WTC11 (cell line): ENCODE data around the gene ABHD12B. TPM values are rescaled to one million over a fixed set of nuclear protein-coding genes. Genes with fewer than 3 reads are reported as not detected.

ENCODE experiments used
- ATAC-seq: fragments of 200-7000 bp; cut with Tn5 transposase; 2 replicates; pipeline ENCODE4 v1.10.0; 2021; ENCODE audit warnings: mild to moderate bottlenecking, moderate library complexity
- CTCF ChIA-PET: fragments of 300-600 bp; sonication (Branson Sonifier 250); formaldehyde crosslinking; loops from one replicate; lab custom pipeline; 2021; ENCODE audit warnings: antibody characterized with exemption; lab: Charles Lee
- POLR2A ChIA-PET: fragments of 350-600 bp; sonication (Branson Sonifier 250); formaldehyde crosslinking; loops from one replicate; lab custom pipeline; 2021; ENCODE audit warnings: antibody characterized with exemption; lab: Charles Lee
- DNase-seq: peaks from one replicate; pipeline ENCODE4 v3.0.0; 2021; ENCODE audit warnings: low spot score
- H3K27ac Mint-ChIP-seq: 2 replicates; pipeline ENCODE4 v1.8.0; 2021; ENCODE audit warnings: mixed read lengths
- H3K27me3 Mint-ChIP-seq: 2 replicates; pipeline ENCODE4 v1.8.0; 2021; ENCODE audit warnings: low read depth, mild to moderate bottlenecking, moderate library complexity, mixed read lengths
- H3K36me3 Mint-ChIP-seq: 2 replicates; pipeline ENCODE4 v1.8.0; 2021; ENCODE audit warnings: mixed read lengths
- H3K4me1 Mint-ChIP-seq: 2 replicates; pipeline ENCODE4 v1.8.0; 2022; ENCODE audit warnings: mixed read lengths
- H3K4me3 Mint-ChIP-seq: 2 replicates; pipeline ENCODE4 v1.8.0; 2021; ENCODE audit warnings: mild to moderate bottlenecking, moderate library complexity, mixed read lengths
- H3K9me3 Mint-ChIP-seq: 2 replicates; pipeline ENCODE4 v1.8.0; 2021; ENCODE audit warnings: mixed read lengths
- ARID4B ChIP-seq: sonication (generic); formaldehyde crosslinking; IDR thresholded peaks from 2 replicates; pipeline ENCODE4 v1.8.0; 2023; ENCODE audit warnings: missing genetic modification reagents, mild to moderate bottlenecking, borderline replicate concordance
- ATF3 ChIP-seq: sonication (generic); formaldehyde crosslinking; conservative IDR thresholded peaks from 2 replicates; pipeline ENCODE4 v1.8.1; 2022; ENCODE audit warnings: mild to moderate bottlenecking, missing genetic modification reagents
- CDX4 ChIP-seq: fragments of 250-450 bp; sonication (Bioruptor Pico); IDR thresholded peaks from 2 replicates; pipeline ENCODE4 v1.9.0; 2021; ENCODE audit warnings: moderate library complexity, mild to moderate bottlenecking, inconsistent platforms, borderline replicate concordance
- CREM ChIP-seq: sonication (generic); formaldehyde crosslinking; IDR thresholded peaks from 2 replicates; pipeline ENCODE4 v1.8.1; 2022; ENCODE audit warnings: mild to moderate bottlenecking, missing genetic modification reagents, moderate library complexity
- IRF2 ChIP-seq: sonication (generic); formaldehyde crosslinking; IDR thresholded peaks from 2 replicates; pipeline ENCODE4 v1.8.0; 2022; ENCODE audit warnings: low read depth, missing genetic modification reagents, borderline replicate concordance
- JAZF1 ChIP-seq: fragments of 250-450 bp; sonication (Bioruptor Pico); IDR thresholded peaks from 2 replicates; pipeline ENCODE4 v1.9.0; 2021; ENCODE audit warnings: moderate library complexity, mild to moderate bottlenecking, inconsistent platforms
- SOX15 ChIP-seq: fragments of 250-450 bp; sonication (Bioruptor Pico); IDR thresholded peaks from 2 replicates; pipeline ENCODE4 v1.9.0; 2021; ENCODE audit warnings: mild to moderate bottlenecking
- TCF7 ChIP-seq: sonication (generic); formaldehyde crosslinking; IDR thresholded peaks from 2 replicates; pipeline ENCODE4 v1.8.0; 2022; ENCODE audit warnings: mild to moderate bottlenecking, low read depth, missing genetic modification reagents, moderate library complexity
- ZNF281 ChIP-seq: sonication (generic); formaldehyde crosslinking; IDR thresholded peaks from 2 replicates; pipeline ENCODE4 v1.8.0; 2023; ENCODE audit warnings: mild to moderate bottlenecking, missing genetic modification reagents
- ZNF532 ChIP-seq: fragments of 250-450 bp; sonication (Bioruptor Pico); IDR thresholded peaks from 2 replicates; pipeline ENCODE4 v1.9.0; 2021; ENCODE audit warnings: mild to moderate bottlenecking, borderline replicate concordance
- ZSCAN18 ChIP-seq: fragments of 250-450 bp; sonication (Bioruptor Pico); IDR thresholded peaks from 2 replicates; pipeline ENCODE4 v2.1.2; 2022; ENCODE audit warnings: mild to moderate bottlenecking, moderate library complexity
- total RNA-seq: library from RNA; stranded (reverse); gene quantifications from 3 replicates; pipeline ENCODE4 v1.2.3, GENCODE V29; 2021

ABHD12B gene
- total RNA-seq, 1 experiment from 2014 or later, result 156 TPM

- TF ChIP-seq ZNF532 (CRISPR knock-in tag), result no peak
- no peak for TF ChIP-seq SOX15
- no peak for TF ChIP-seq ARID4B (CRISPR knock-in tag)
- TF ChIP-seq TCF7 (CRISPR knock-in tag), result no peak
- no peak for TF ChIP-seq ZNF281 (CRISPR knock-in tag)
- TF ChIP-seq ZSCAN18 (CRISPR knock-in tag), result no peak
- no peak for TF ChIP-seq IRF2 (CRISPR knock-in tag)
- no peak for TF ChIP-seq CDX4 (CRISPR knock-in tag)
These were observed 12.0 kb downstream of the ABHD12B start (continued) for GRCh38 chr14:50883827-50884197.

GRCh38 chr14:50887476-50887875, 15.6 kb downstream of the ABHD12B start:
- DNase-seq (no peak), ATAC-seq (no peak)
- no peak overlapping the region for H3K4me3 Mint-ChIP-seq
- CTCF ChIA-PET, result interaction anchor here (1.3 kb wide), 1 partner anchor 27 kb away, joined by 8 read pairs; no protein-coding TSS in a partner anchor
- H3K4me1 Mint-ChIP-seq, result peaks cover 59% of the 10 kb centered on the region
- POLR2A ChIA-PET, result interaction anchor here (0.6 kb wide), 1 partner anchor 46 kb away, joined by 7 read pairs; no protein-coding TSS in a partner anchor
- H3K27ac Mint-ChIP-seq, result no peak overlapping the region
- TF ChIP-seq CDX4 (CRISPR knock-in tag) (no peak), CREM (CRISPR knock-in tag) (no peak), ATF3 (no peak), JAZF1 (CRISPR knock-in tag) (no peak)
- 0 out of 2 replicates have a peak, but pooled peaks cover 3% of the 10 kb centered on the region for H3K36me3 Mint-ChIP-seq
- no peaks in the 10 kb centered on the region for H3K27me3 Mint-ChIP-seq
- H3K9me3 Mint-ChIP-seq, result no peaks in the 10 kb centered on the region
